CD4-positive, alpha-beta memory T cell (primary cell): ENCODE data around the gene DERL2. TPM values are rescaled to one million over a fixed set of nuclear protein-coding genes. Genes with fewer than 3 reads are reported as not detected.
A peak's percentile ranks its signal among the peaks of the same experiment; 100 is the strongest.
"Not testable (repeated sequence)": the region's sequence is repeated elsewhere in the genome, so short reads cannot be mapped to it uniquely, and the experiment has no call there.

Source experiments
- CTCF ChIA-PET: fragments of 350-600 bp; sonication (Branson Sonifier 250); formaldehyde crosslinking; loops from one replicate; lab custom pipeline; 2021; ENCODE audit warnings: inconsistent platforms; ENCODE audit not compliant: partially characterized antibody; lab: Charles Lee
- POLR2A ChIA-PET: fragments of 350-600 bp; sonication (Branson Sonifier 250); formaldehyde crosslinking; loops from one replicate; lab custom pipeline; 2021; ENCODE audit not compliant: partially characterized antibody; lab: Charles Lee
- DNase-seq, 5 donors: peaks; one replicate each; pipeline versions ENCODE4 v3.0.0 to v3.0.0-alpha.2; 2020 to 2022; ENCODE audit warnings: mixed read lengths in 1 of 5
- H3K27ac ChIP-seq: one replicate; pipeline ENCODE4 v1.7.0; 2013; ENCODE audit warnings: low read depth, low read length
- H3K27me3 ChIP-seq: 2 replicates; pipeline ENCODE4 v1.7.0; 2013; ENCODE audit warnings: mild to moderate bottlenecking, low read length, moderate library complexity; ENCODE audit not compliant: insufficient read depth
- H3K36me3 ChIP-seq: 2 replicates; pipeline ENCODE4 v1.7.0; 2013; ENCODE audit warnings: mild to moderate bottlenecking, low read length, moderate library complexity; ENCODE audit not compliant: insufficient read depth
- H3K4me1 ChIP-seq: 2 replicates; pipeline ENCODE4 v1.7.0; 2013; ENCODE audit warnings: mild to moderate bottlenecking, low read length, moderate library complexity; ENCODE audit not compliant: insufficient read depth
- H3K4me3 ChIP-seq, 2 donors: one replicate each; pipeline ENCODE4 v1.7.0; 2013; ENCODE audit warnings: low read length in 2 of 2, mild to moderate bottlenecking in 1 of 2
- H3K9me3 ChIP-seq, 2 donors: one replicate each; pipeline ENCODE4 v1.7.0; 2013; ENCODE audit warnings: low read length in 2 of 2, control low read depth in 1 of 2; ENCODE audit not compliant: control insufficient read depth in 1 of 2
- H3K27ac Mint-ChIP-seq, 7 donors: one replicate each; pipeline ENCODE4 v1.8.0; 2020 to 2021; ENCODE audit warnings: mixed read lengths in 7 of 7, mild to moderate bottlenecking in 6 of 7, inconsistent platforms in 3 of 7, moderate library complexity in 3 of 7
- H3K27me3 Mint-ChIP-seq, 2 donors: one replicate each; pipeline ENCODE4 v1.8.0; 2020 to 2021; ENCODE audit warnings: mixed read lengths in 2 of 2
- H3K36me3 Mint-ChIP-seq, 2 donors: one replicate each; pipeline ENCODE4 v1.8.0; 2020 to 2021; ENCODE audit warnings: mixed read lengths in 2 of 2, inconsistent platforms in 1 of 2, mild to moderate bottlenecking in 1 of 2
- H3K4me1 Mint-ChIP-seq, 4 donors: one replicate each; pipeline ENCODE4 v1.8.0; 2020 to 2021; ENCODE audit warnings: mixed read lengths in 4 of 4, mild to moderate bottlenecking in 1 of 4
- H3K4me3 Mint-ChIP-seq, 8 donors: one replicate each; pipeline ENCODE4 v1.8.0; 2020 to 2021; ENCODE audit warnings: mixed read lengths in 8 of 8, mild to moderate bottlenecking in 7 of 8, moderate library complexity in 6 of 8, inconsistent platforms in 3 of 8
- H3K9me3 Mint-ChIP-seq, 8 donors: one replicate each; pipeline ENCODE4 v1.8.0; 2020 to 2021; ENCODE audit warnings: mixed read lengths in 8 of 8, mild to moderate bottlenecking in 5 of 8, inconsistent platforms in 3 of 8, moderate library complexity in 1 of 8
- intact Hi-C: fragments of 100-400 bp; cut with micrococcal nuclease; formaldehyde crosslinking; loops from one replicate; pipeline ENCODE4 v1.15.1; 2023
- polyA plus RNA-seq, 2 donors: library from polyadenylated mRNA; unstranded; fragments of 300-500 nt; fragmentation: Illumina TruSeq; gene quantifications; one replicate each; pipeline ENCODE4 v1.2.3, GENCODE V29; 2021
- total RNA-seq, 2 experiments: library from RNA; stranded (reverse); gene quantifications; one replicate each; pipeline ENCODE4 v1.2.3, GENCODE V29; 2021

The DERL2 gene
- total and polyA plus RNA-seq, 4 experiments from 2014 or later: 66.2 to 95.9 (median 85.6) TPM

DNA sequence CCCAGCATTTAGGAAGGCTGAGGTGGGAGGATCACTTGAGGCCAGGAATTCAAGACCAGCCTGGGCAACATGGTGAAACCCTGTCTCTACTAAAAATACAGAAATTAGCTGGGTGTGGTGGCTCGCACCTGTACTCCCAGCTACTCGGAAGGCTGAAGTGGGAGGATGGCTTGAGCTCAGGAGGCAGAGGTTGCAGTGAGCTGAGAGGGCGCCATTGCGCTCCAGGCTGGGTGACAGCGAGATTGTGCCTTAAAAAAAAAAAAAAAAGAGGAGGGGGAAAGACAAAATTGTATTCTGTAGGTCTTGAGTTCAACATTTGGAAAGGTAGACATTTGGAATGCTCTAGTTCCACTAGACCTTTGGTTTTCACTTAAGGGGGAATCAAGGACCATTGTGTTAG is 54.7 kb downstream of the DERL2 start:
- H3K27ac ChIP-seq, H3K27me3 ChIP-seq, H3K4me3 ChIP-seq, H3K4me3 Mint-ChIP-seq, H3K4me1 ChIP-seq, H3K9me3 ChIP-seq, H3K27me3 Mint-ChIP-seq, H3K4me1 Mint-ChIP-seq, DNase-seq, intact Hi-C loops, H3K9me3 Mint-ChIP-seq, POLR2A ChIA-PET: not testable (repeated sequence)
- peaks cover 58 to 81% of the 10 kb centered on the region in 2 donors for H3K36me3 Mint-ChIP-seq
- peaks cover 73% of the 10 kb centered on the region for H3K36me3 ChIP-seq
- peak overlapping the region in 4 of 7 donors; percentile 1 to 74 (median 34) for H3K27ac Mint-ChIP-seq
- CTCF ChIA-PET: interaction anchor here (5.6 kb wide), 1 partner anchor 8 kb away, joined by 26 read pairs; the partner anchor contains the start of gene C1QBP

DNA sequence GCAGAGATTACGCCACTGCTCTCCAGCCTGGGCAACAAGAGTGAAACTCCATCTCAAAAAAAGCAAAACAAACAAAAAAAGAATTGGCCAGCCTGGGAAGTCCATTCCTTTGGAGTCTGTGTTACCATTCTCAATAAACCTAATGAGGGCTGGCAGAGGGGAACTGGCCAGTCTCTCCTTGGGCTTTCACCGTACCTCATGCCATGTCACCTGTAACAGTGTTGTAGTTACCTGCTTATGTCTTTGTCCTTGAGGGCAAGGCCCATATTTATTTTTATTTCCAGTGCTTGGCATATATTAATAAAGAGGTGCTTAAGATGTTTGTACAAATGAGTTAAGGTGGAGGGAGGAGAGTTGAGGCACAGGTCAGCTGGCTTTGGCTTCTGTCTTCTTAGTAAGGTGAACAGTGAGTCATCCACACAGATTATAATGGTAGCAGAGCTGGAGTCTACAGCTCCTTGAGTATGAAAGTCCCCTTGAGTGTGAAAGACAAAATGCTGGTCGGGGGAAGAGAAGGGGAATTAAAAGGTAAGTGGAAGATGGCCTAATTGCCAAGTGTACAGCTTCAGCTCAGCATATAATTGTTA is 55.5 kb downstream of the DERL2 start:
- ChIA-PET CTCF (interaction anchor here (5.6 kb wide), 1 partner anchor 8 kb away, joined by 26 read pairs; the partner anchor contains the start of gene C1QBP), POLR2A (no interaction called here)
- no peak for DNase-seq
- intact Hi-C loops: no loop called here
- H3K4me1 Mint-ChIP-seq: peaks cover 0 to 7% (median 3%) of the 10 kb centered on the region in 4 donors
- H3K9me3 Mint-ChIP-seq: no peaks in the 10 kb centered on the region
- peaks cover 60 to 85% of the 10 kb centered on the region in 2 donors for H3K36me3 Mint-ChIP-seq
- H3K36me3 ChIP-seq: peaks cover 76% of the 10 kb centered on the region
- H3K27me3 Mint-ChIP-seq: no peaks in the 10 kb centered on the region
- no peaks in the 10 kb centered on the region for H3K27me3 ChIP-seq
- H3K27ac ChIP-seq: no peak overlapping the region
- H3K27ac Mint-ChIP-seq: peak overlapping the region in 4 of 7 donors; percentile 1 to 48 (median 4)
- H3K4me3 Mint-ChIP-seq: no peak overlapping the region
- no peaks in the 10 kb centered on the region for H3K9me3 ChIP-seq
- H3K4me1 ChIP-seq: no peaks in the 10 kb centered on the region
- H3K4me3 ChIP-seq: no peak overlapping the region

DNA sequence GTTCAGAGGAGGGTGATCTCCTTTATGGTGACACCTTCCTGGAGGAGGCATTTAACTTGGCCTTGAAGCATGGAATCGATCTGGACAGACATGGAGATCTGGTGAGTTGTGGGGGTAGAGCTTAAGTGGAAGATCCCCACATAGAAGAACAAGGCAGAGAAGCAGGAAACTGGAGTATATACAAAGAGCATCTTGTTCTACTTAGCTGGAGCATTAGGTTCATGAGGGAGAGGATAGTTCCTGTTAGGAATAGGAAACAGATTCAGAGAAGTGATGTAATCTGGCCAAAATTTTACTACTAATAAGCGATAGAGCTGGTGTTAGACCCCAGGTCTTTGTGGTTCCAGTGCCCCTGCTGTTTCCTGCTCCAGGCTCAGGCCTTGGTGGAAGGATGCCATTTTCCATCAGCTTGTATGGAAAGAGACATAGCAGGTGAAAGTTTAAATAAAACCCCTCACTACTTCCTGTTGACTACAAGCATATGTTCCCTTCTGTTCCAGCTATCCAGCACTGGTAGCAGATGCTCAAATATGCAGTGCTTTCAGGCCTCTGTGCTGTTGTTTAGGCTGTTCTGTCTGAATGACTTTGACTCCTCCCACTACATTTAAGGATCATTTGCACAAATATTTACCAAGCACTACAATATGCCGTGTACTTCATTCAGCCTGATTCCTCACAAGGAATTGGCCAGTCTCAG is 56.6 kb downstream of the DERL2 start:
- H3K4me3 ChIP-seq: no peak overlapping the region
- ChIA-PET CTCF (interaction anchor here (5.6 kb wide), 1 partner anchor 9 kb away, joined by 26 read pairs; the partner anchor contains the start of gene C1QBP), POLR2A (interaction anchor here (0.7 kb wide), 1 partner anchor 10 kb away, joined by 3 read pairs; the partner anchor contains the start of genes NUP88 and RPAIN)
- no peaks in the 10 kb centered on the region for H3K9me3 Mint-ChIP-seq
- no peak for DNase-seq
- no peaks in the 10 kb centered on the region for H3K9me3 ChIP-seq
- peak overlapping the region in 6 of 7 donors; percentile 30 to 84 (median 51) for H3K27ac Mint-ChIP-seq
- H3K27me3 Mint-ChIP-seq: no peaks in the 10 kb centered on the region
- intact Hi-C loops: no loop called here
- no peak overlapping the region for H3K4me3 Mint-ChIP-seq
- H3K4me1 ChIP-seq: no peaks in the 10 kb centered on the region
- no peak overlapping the region for H3K27ac ChIP-seq
- H3K27me3 ChIP-seq: no peaks in the 10 kb centered on the region
- peaks cover 0 to 7% (median 2%) of the 10 kb centered on the region in 4 donors for H3K4me1 Mint-ChIP-seq
- H3K36me3 ChIP-seq: peaks cover 75% of the 10 kb centered on the region
- H3K36me3 Mint-ChIP-seq: peaks cover 53 to 87% of the 10 kb centered on the region in 2 donors

DNA sequence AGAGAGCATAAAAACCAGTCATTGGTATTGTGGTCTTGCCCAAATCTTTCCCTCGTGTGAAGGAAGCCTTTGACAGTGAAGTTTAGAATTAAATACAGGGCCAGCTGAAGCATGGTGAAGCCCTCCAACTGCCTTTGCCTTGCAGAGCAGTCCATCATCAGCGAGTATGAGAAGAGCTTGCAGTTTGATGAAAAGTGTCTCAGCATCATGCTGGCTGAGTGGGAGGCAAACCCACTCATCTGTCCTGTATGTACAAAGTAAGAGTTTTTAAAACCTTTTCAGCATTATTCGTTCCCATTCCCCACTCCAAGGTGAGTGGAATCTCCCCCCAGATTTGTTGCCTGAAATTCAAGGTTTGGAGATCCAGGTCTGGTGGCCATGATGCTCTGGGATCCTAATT is 60.2 kb downstream of the DERL2 start:
- DNase-seq: no peak

DNA sequence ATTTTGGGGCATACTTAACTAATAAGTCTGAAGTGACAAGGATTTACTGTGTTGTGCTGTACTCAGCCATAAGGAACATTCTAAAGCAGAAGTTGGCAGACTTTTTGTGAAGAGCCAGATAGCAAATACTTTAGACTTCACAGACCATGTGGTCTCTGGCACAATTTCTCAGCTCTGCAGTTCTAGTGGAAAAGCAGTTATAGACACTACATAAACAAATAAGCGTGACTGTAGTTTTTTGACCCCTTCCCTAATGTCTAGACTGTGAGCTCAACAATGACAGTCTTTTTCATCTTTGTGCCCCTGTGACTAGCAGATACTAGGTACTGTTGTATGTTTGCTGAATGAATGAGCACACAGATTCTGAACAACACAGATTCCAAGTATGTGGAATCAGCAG is 61.1 kb downstream of the DERL2 start:
- POLR2A ChIA-PET: no interaction called here

More for the DNA sequence above, 60.2 kb downstream of the DERL2 start:
- H3K4me1 ChIP-seq: peaks cover 16% of the 10 kb centered on the region
- no peak overlapping the region for H3K27ac ChIP-seq
- ChIA-PET CTCF (interaction anchor here (5.6 kb wide), 1 partner anchor 13 kb away, joined by 26 read pairs; the partner anchor contains the start of gene C1QBP), POLR2A (no interaction called here)
- H3K36me3 Mint-ChIP-seq: peaks cover 38 to 80% of the 10 kb centered on the region in 2 donors
- H3K27me3 ChIP-seq: no peaks in the 10 kb centered on the region
- peaks cover 11 to 28% (median 20%) of the 10 kb centered on the region in 4 donors for H3K4me1 Mint-ChIP-seq
- peaks cover 65% of the 10 kb centered on the region for H3K36me3 ChIP-seq
- H3K27ac Mint-ChIP-seq: peak overlapping the region in 2 of 7 donors; percentile 22 to 31
- no peaks in the 10 kb centered on the region for H3K9me3 ChIP-seq
- intact Hi-C loops: no loop called here
- H3K4me3 ChIP-seq: no peak overlapping the region
- no peak overlapping the region for H3K4me3 Mint-ChIP-seq
- no peaks in the 10 kb centered on the region for H3K27me3 Mint-ChIP-seq
- H3K9me3 Mint-ChIP-seq: no peaks in the 10 kb centered on the region

DNA sequence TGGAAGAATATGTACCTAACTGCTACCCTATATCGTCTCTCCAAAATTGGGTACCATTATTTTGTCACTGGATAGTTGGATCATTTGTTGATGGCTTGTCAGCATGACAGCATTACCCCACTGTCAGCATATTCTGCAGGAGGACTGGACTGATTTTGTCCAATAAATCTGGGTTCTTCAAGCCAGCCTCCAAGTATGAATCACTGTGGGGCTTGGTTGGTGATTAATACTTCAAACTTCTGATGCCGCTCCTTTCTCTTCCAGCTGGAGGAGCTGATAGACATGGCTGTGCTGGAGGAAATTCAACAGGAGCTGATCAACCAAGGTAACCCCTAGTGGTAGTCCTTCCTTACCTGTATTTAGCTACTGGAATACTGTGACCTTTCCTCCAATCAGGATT is 63.5 kb downstream of the DERL2 start:
- H3K36me3 ChIP-seq: peaks cover 40% of the 10 kb centered on the region
- POLR2A ChIA-PET: interaction anchor here (0.9 kb wide), 1 partner anchor 16 kb away, joined by 4 read pairs; the partner anchor contains the start of gene C1QBP

More for the DNA sequence above, 61.1 kb downstream of the DERL2 start:
- CTCF ChIA-PET: interaction anchor here (2.7 kb wide), 1 partner anchor 15 kb away, joined by 26 read pairs; the partner anchor contains the start of gene C1QBP
- peaks cover 21% of the 10 kb centered on the region for H3K4me1 ChIP-seq
- DNase-seq: no peak
- Mint-ChIP-seq H3K36me3 (peaks cover 40 to 82% of the 10 kb centered on the region in 2 donors), H3K27ac (peak overlapping the region in 3 of 7 donors; percentile 19 to 58 (median 26)), H3K27me3 (no peaks in the 10 kb centered on the region), H3K9me3 (no peaks in the 10 kb centered on the region), H3K4me3 (no peak overlapping the region), H3K4me1 (peaks cover 16 to 35% (median 27%) of the 10 kb centered on the region in 4 donors)
- H3K27me3 ChIP-seq: no peaks in the 10 kb centered on the region
- H3K27ac ChIP-seq: no peak overlapping the region
- H3K36me3 ChIP-seq: peaks cover 60% of the 10 kb centered on the region
- no peaks in the 10 kb centered on the region for H3K9me3 ChIP-seq
- no peak overlapping the region for H3K4me3 ChIP-seq
- intact Hi-C loops: no loop called here

More for the DNA sequence above, 63.5 kb downstream of the DERL2 start:
- Histone ChIP-seq H3K4me1 (peaks cover 33% of the 10 kb centered on the region), H3K27ac (no peak overlapping the region), H3K9me3 (no peaks in the 10 kb centered on the region), H3K27me3 (no peaks in the 10 kb centered on the region), H3K4me3 (no peak overlapping the region)
- Mint-ChIP-seq H3K36me3 (peaks cover 24 to 73% of the 10 kb centered on the region in 2 donors), H3K4me1 (peaks cover 19 to 51% (median 33%) of the 10 kb centered on the region in 4 donors), H3K27ac (peak overlapping the region in 1 of 7 donors; percentile 15), H3K4me3 (no peak overlapping the region), H3K27me3 (peaks cover 0 to 1% of the 10 kb centered on the region in 2 donors), H3K9me3 (no peaks in the 10 kb centered on the region)
- intact Hi-C loops: no loop called here
- no peak for DNase-seq
- CTCF ChIA-PET: interaction anchor here (2.7 kb wide), 1 partner anchor 17 kb away, joined by 26 read pairs; the partner anchor contains the start of gene C1QBP
